GM21367 (cell line): ENCODE data around the gene TRAPPC11.
"Not testable (repeated sequence)": the region's sequence is repeated elsewhere in the genome, so short reads cannot be mapped to it uniquely, and the experiment has no call there.

Source experiments
- ATAC-seq: cut with Tn5 transposase; IDR thresholded peaks from one replicate; pipeline ENCODE4 v1.9.1; 2021; ENCODE audit not compliant: unreplicated experiment

TRAPPC11 gene

GRCh38 chr4:183659029-183659871 is at the start of gene TRAPPC11, which contains the start of gene RWDD4:
Gene TRAPPC11, plus strand, starts transcription at chr4:183659293. Its CDS starts 4,575 bp downstream, at chr4:183663868.
Gene RWDD4, minus strand, starts transcription at chr4:183659185. Its CDS starts 233 bp downstream, at chr4:183658952.
- ATAC-seq = peak; percentile 100

DNA sequence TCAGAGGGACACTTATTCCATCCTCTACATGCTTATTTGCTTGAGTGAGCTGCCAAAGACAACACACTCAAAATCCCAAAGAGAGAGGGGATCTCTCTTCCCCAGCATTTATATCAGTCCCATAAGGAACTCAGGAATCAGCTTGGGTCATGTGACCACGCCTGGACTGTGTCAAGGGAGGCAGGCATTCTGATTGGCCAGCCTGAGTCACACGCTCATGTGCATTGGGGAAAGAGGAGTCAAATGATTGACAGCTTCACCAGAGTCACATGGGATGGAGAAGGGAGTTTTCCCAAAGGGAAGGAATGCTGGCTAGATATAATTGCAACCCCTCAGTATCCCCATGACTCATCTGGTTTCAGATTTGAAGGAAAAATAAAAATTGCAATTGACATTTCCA is 49.1 kb upstream of the TRAPPC11 start:
- ATAC-seq = no peak

DNA sequence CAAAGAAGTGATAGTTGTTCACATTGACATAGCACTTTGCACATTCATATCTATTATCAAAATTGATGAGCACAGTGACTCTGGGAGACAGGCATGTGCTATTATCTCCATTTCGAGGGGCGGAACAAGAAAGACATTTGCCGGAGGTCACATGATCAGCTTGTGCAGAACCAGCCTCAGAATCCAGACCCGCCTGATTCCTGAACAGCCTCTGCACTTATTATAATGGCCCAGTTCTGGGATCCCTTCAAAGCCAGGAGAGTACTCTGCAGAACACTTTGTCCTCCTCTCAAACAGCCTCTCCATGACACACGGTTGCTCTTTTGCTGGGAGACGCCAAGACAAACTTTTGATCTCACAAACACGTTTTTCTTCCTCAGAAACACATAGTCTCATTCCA is 48.5 kb upstream of the TRAPPC11 start:
- no peak for ATAC-seq

DNA sequence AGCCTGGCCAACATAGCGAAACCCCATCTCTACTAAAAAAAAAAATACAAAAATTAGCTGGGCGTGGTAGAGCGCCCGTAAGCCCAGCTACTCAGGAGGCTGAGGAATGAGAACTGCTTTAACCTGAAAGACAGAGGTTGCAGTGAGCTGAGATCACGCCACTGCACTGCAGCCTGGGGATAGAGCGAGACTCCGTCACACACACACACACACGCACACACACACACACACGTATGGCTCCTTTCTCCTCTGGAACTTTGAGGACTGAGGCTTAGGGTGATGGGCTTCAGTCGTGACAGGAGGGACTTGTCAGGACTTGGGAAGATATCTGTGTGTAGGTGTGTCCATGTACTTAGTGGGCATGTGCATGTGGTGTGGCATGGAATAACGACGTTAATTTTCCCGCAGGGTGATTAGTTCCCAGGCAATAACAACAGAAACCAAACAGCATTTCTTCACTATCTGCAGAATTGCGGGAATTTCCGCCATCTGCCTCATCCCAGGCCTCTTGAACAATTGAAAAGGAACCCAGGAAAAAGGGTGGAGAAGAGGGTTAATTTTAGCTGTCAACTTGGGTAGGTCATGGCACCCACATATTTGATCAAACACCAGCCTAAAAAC is 47.8 kb upstream of the TRAPPC11 start:
- no peak for ATAC-seq

DNA sequence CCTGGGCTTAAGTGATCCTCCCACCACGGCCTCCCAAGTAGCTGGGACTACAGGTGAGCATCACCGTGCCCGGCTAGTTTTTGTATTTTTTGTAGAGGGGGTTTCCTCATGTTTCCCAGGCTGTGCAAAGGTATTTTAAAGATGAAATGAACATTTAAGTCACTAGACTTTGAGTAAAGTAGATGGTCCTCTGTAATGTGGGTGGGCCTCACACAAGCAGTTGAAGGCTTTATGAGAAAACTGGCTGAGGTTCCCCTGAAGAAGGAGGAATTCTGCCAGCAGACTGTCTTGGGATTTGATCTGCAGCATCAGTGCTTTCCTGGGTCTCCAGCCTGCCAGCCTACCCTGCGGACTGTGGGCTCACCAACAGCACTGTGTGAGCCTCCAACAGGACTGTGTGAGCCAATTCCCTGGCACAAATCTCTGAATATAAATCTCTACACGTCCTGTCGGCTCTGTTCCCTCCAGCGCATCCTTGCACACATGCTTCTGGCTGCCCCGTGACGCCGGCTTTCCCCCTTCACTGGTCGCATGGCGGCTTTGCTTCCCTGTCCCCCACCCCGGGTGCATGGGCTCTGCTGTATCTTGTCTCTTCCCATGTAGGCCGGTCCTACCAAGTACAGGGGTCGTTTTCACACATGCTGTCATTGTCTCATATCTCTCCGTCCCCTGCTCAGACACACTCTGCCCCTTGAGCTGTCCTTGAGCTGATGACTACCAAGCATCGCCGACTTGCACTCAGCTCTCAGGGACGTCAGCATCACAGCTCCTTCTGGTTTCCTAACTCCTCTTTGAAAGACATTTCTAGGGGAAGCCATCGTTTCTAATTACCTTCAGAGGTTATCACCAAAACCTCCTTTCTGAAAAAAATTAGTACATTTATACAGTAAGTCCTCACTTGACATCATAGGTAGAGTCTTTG is 46.5 kb upstream of the TRAPPC11 start:
- ATAC-seq = no peak

DNA sequence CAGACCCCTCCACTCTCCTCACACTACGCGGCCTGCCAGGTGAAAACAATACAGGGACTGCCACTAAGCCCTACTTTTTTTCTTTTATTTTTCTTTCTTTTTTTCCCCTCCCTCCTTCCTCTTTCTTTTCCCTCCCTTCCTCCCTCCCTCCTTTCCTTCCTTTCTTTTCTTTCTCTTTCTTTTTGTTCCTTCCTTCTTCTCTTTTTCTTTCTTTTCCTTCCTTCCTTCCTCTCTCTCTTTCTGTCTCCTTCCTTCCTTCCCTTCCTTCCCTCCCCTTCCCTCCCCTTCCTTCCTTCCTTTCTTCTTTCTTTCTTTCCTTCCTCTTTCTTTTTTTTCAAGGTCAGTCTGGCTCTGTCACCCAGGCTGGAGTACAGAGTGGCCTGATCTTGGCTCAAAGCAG is 42.0 kb upstream of the TRAPPC11 start:
- ATAC-seq = no peak

DNA sequence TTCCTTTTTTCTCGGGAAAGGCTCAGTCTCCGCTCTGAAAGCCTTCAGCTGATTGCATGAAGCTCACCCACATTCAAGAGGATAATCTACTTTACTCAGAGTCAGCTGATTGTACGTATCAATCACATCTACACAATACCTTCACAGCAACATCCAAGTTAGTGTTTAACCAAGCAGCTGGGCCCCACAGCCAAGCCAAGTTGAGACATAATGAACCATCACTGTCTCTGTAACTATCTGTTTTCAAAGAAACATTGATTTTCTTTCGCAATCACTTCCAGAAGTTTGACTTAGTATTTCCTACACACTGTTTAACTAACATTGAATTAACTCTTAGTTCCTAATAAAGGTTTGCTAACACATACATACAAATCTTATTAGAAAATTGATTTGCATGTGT is 40.4 kb upstream of the TRAPPC11 start:
- ATAC-seq = no peak

- no peak for ATAC-seq
Measured at GRCh38 chr4:183620421-183620820, 38.7 kb upstream of the TRAPPC11 start.

GRCh38 chr4:183621875-183622274 is 37.2 kb upstream of the TRAPPC11 start:
- ATAC-seq = no peak

DNA sequence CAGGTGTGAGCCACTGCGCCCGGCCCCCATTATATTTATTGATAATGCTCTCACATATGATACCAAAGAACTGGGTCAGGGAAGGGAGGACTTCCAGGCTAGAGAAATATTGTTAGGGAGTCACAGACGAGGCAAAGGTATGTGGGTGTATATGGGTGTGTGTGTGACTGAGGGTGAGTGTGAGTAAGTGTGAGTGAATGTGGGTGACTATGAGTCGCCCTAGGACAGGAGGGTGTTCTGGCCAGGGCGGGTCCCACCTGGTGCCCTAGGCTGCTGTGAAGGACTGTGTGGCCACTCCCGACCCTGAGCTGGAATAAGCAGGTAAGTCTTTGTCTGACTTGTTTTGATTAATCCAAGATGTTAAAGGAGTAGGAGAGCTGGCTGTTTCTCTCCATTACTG is 34.5 kb upstream of the TRAPPC11 start:
- no peak for ATAC-seq

- ATAC-seq = no peak
Measured at GRCh38 chr4:183626168-183626567, 32.9 kb upstream of the TRAPPC11 start.

- ATAC-seq = not testable (repeated sequence)
Measured at GRCh38 chr4:183627286-183627685, 31.8 kb upstream of the TRAPPC11 start.

GRCh38 chr4:183627979-183628588 is 31.0 kb upstream of the TRAPPC11 start:
- no peak for ATAC-seq

GRCh38 chr4:183631577-183632198 is 27.4 kb upstream of the TRAPPC11 start:
- no peak for ATAC-seq

DNA sequence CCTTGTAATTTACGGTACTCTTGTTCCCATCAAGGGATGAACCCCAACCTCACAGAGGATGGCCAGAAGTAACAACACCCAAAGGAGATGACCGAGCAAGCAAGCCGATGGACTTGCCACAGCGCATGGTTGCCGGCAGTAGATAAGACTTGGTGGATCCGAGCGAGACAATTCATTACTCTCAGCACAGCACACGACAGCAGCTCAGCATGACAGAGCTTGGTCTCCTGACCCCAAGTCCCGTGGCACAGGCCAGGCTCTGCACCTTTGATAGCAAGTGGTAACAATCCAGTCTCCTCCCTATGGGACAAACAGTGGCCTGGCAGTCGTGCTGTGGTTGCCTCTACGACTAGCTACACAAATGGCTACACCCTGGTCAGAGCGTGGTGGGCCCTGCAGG is 26.4 kb upstream of the TRAPPC11 start:
- no peak for ATAC-seq

DNA sequence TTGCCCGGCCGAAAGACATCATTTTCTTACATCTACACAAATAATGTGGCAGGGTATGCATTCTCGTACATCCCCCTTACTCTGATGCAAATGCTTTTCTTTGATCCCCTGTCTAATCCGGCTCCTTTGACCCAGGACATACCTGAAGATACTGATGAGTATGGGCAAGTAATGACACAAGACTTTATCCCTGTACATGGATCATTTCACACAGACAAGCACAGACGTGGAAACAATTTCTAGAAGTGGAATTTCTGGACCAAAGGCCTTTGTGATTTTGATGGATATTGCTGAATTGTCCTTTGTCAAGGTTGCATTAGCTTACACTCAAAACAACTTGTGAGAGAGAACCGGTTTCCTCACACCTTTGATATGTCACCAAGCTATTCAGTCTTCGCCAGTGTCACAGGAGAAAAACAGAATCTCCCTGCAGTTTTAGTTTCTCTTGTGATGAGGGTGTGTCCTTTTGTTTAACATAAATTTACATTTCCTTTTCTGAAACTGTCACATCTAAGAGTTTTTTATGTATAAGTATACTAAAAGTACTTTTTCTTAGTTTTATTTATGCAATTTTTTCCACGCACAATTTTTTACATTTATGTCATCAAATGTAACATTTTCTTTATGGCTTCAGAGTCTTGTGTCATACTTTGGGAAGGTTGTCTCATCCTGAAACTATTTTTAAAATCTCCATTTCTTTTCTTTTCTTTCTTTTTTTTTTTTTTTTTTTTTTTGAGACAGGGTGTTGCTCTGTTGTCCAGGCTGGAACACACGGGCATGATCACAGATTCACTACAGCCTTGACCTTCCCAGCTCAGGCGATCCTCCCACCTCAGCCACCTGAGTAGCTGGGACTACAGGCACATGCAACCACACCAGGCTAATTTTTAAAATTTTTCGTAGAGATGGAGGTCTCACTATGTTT is 25.4 kb upstream of the TRAPPC11 start:
- no peak for ATAC-seq

- no peak for ATAC-seq
Measured at GRCh38 chr4:183635321-183635720, 23.8 kb upstream of the TRAPPC11 start.

DNA sequence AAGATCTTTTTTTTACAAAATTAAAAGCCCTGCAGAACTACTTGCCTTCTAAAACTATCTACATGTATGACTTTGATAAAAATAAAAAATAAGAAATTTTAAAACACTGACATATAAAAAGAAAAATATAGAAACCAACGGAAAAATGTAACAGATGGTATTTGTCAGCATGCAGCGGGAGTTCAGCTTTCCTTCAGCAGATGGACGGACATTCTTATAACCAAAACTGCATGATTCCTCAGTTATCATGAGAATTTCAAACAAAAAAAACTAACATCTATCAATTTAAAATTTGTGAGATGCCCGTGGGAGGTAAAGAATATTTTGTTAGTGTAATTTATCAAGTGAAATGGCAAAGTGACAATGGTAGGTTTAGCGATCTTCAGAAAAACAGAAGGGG is 23.4 kb upstream of the TRAPPC11 start:
- no peak for ATAC-seq

DNA sequence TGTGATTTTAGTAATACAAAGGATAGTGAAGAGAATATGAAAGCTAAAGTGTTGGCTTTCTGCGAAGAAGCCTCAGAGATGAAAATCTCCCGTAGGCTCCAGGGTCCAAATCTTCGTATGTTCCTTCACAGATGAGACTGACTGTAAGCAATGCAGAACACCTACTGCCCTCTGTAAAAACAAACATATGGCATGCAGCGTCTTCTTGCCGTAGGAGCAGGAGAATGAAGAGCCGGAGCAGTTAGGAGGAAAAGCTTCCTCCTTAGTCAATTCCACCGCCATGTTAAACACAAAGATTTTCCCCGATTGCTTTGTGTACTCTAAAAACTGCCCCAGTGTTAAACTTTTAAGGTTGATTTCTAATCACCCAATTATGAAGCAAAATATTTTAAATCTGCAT is 22.6 kb upstream of the TRAPPC11 start:
- no peak for ATAC-seq
